OCI-LY1 (cell line): ENCODE data around the gene KLHL40.

Experiments used
- EZH2 ChIP-seq: fragments of 200-600 bp; sonication (generic), shearing (Covaris generic); IDR thresholded peaks from 2 replicates; pipeline ENCODE4 v1.8.0; 2017; ENCODE audit warnings: borderline replicate concordance, mixed run types, mild to moderate bottlenecking, antibody characterized with exemption, low read length, moderate library complexity, mixed read lengths
- TF ChIP-seq, protein P1 (sequence below): fragments of 200-600 bp; sonication (generic), shearing (Covaris generic); IDR thresholded peaks from 2 replicates; pipeline ENCODE4 v1.5.1; 2017; ENCODE audit warnings: mild to moderate bottlenecking, antibody characterized with exemption, low read length, moderate library complexity, mixed read lengths

DNA sequence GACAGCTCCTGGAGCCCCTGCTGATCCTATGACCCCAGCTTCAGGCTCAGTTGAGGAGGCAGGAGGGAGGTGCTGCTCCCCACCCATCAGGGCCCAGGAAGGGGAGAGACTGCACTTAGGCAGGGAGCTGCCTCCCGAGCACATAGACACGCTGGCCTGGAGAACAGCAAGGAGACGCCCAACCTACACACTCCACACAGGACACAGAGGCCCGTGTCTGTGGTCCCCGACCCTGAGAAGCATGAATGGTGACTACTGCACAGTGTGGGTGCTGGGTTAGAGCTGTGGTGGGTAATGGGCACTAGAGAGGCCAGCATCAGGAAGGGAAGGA, 18.3 kb downstream of the KLHL40 start:
- TF ChIP-seq, protein P1, sequence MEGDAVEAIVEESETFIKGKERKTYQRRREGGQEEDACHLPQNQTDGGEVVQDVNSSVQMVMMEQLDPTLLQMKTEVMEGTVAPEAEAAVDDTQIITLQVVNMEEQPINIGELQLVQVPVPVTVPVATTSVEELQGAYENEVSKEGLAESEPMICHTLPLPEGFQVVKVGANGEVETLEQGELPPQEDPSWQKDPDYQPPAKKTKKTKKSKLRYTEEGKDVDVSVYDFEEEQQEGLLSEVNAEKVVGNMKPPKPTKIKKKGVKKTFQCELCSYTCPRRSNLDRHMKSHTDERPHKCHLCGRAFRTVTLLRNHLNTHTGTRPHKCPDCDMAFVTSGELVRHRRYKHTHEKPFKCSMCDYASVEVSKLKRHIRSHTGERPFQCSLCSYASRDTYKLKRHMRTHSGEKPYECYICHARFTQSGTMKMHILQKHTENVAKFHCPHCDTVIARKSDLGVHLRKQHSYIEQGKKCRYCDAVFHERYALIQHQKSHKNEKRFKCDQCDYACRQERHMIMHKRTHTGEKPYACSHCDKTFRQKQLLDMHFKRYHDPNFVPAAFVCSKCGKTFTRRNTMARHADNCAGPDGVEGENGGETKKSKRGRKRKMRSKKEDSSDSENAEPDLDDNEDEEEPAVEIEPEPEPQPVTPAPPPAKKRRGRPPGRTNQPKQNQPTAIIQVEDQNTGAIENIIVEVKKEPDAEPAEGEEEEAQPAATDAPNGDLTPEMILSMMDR: no peak
- no peak for TF ChIP-seq EZH2
